Gastrocnemius medialis (tissue), 4 donors: Measurements from ENCODE around the gene STH. TPM values are rescaled to one million over a fixed set of nuclear protein-coding genes. Genes with fewer than 3 reads are reported as not detected.

Experiments used
- ATAC-seq, 2 donors: fragments of 150-250 bp; one replicate each; pipeline ENCODE4 v1.9.1; 2016
- DNase-seq, 2 donors: peaks; one replicate each; pipeline ENCODE4 v3.0.0-alpha.2; 2019
- H3K27ac ChIP-seq, 4 donors: fragments of 200-600 bp; sonication (generic); 1 replicate in 1 of 4; 2 replicates in 3 of 4; pipeline ENCODE4 v1.5.1; 2016 to 2018; ENCODE audit warnings: mild to moderate bottlenecking in 2 of 4, moderate library complexity in 1 of 4
- H3K27me3 ChIP-seq, 3 donors: fragments of 200-600 bp; sonication (generic) in 2 of 3; 1 replicate in 1 of 3; 2 replicates in 2 of 3; pipeline versions ENCODE4 v1.5.1 to v1.6.0; 2016 to 2019; ENCODE audit warnings: mild to moderate bottlenecking in 1 of 3, moderate library complexity in 1 of 3
- H3K36me3 ChIP-seq, 2 donors: fragments of 200-600 bp; sonication (generic) in 1 of 2; one replicate each; pipeline ENCODE4 v1.5.1; 2017 to 2018
- H3K4me1 ChIP-seq, 2 donors: fragments of 200-600 bp; sonication (generic) in 1 of 2; one replicate each; pipeline ENCODE4 v1.5.1; 2016 to 2017; ENCODE audit warnings: mild to moderate bottlenecking in 2 of 2
- H3K4me3 ChIP-seq, 4 donors: fragments of 200-600 bp; sonication (generic) in 3 of 4; 1 replicate in 1 of 4; 2 replicates in 3 of 4; pipeline ENCODE4 v1.5.1; 2016 to 2019; ENCODE audit warnings: mild to moderate bottlenecking in 2 of 4
- H3K9me3 ChIP-seq, 3 donors: fragments of 200-600 bp; sonication (generic) in 2 of 3; 1 replicate in 1 of 3; 2 replicates in 2 of 3; pipeline ENCODE4 v1.5.1; 2016 to 2019
- CTCF ChIP-seq, 5 experiments: fragments of 450-650 bp in 3 of 5; fragments of 200-600 bp in 2 of 5; sonication (generic) in 2 of 5; IDR thresholded peaks in 4 of 5; conservative IDR thresholded peaks in 1 of 5; 1 replicate in 4 of 5; 2 replicates in 1 of 5; pipeline ENCODE4 v1.5.1; 2016 to 2019; ENCODE audit warnings: antibody characterized with exemption in 5 of 5, mild to moderate bottlenecking in 3 of 5, moderate library complexity in 3 of 5
- POLR2A ChIP-seq, 2 donors: fragments of 450-650 bp; IDR thresholded peaks; one replicate each; pipeline ENCODE4 v1.6.1; 2017; ENCODE audit warnings: antibody characterized with exemption in 2 of 2, mild to moderate bottlenecking in 2 of 2, moderate library complexity in 2 of 2
- in situ Hi-C, 4 donors: fragments of 200-750 bp; cut with MboI; loops; one replicate each; pipeline versions ENCODE4 v1.15.0 to v1.8.0; 2017; ENCODE audit warnings: low sequenced_read_pairs in 4 of 4
- intact Hi-C: fragments of 100-400 bp; cut with DNase I; formaldehyde crosslinking; loops from one replicate; pipeline ENCODE4 v1.15.1; 2023; ENCODE audit warnings: low total_unique reads
- total RNA-seq, 4 donors: library from RNA; depleted of rRNA; stranded (reverse); fragments of >200 nt; gene quantifications; one replicate each; pipeline versions ENCODE4 v1.1.0 to v1.2.3, GENCODE V29; 2016

STH gene
- total RNA-seq, 4 donors from 2014 or later: not detected

- H3K27ac ChIP-seq: peak overlapping the region in 3 of 4 donors; percentile 65 to 76 (median 74)
- no peak for TF ChIP-seq CTCF (IDR thresholded peaks at IDR 0.05 in 4 of 5, conservative IDR thresholded peaks at IDR 0.05 in 1 of 5)
- no peak for TF ChIP-seq POLR2A (IDR thresholded peaks at IDR 0.05)
- in situ Hi-C loops (loop anchor here in 2 of 4 donors (10.0 kb wide), 1 partner anchor 167 kb away; no protein-coding TSS in a partner anchor), intact Hi-C loops (no loop called here)
- H3K36me3 ChIP-seq: peaks cover 0 to 31% of the 10 kb centered on the region in 2 donors
- no peaks in the 10 kb centered on the region for H3K9me3 ChIP-seq
- DNase-seq (no peak), ATAC-seq (no peak)
- no peak overlapping the region for H3K4me3 ChIP-seq
- no peaks in the 10 kb centered on the region for H3K27me3 ChIP-seq
- peaks cover 32 to 35% of the 10 kb centered on the region in 2 donors for H3K4me1 ChIP-seq
Observed at GRCh38 chr17:46047856-46048255, 48.8 kb downstream of the STH start.

Other genes with a start within 250 kb of the STH start
- not detected for gene CRHR1, start 214.9 kb upstream of the STH start, total RNA-seq
- not detected for gene SPPL2C, start 154.4 kb upstream of the STH start, total RNA-seq
- 100 to 1,000 TPM in 1 of 4 donors, 10 to 100 TPM in 3; 70.3 to 120 (median 82.8) TPM for gene MAPT, start 104.7 kb upstream of the STH start, total RNA-seq
- 10 to 100 TPM; 19.9 to 35.9 (median 31.2) TPM for gene KANSL1, start 194.2 kb downstream of the STH start, total RNA-seq